ENCODE data around the gene OR3A2. TPM values are rescaled to one million over a fixed set of nuclear protein-coding genes. Genes with fewer than 3 reads are reported as not detected.
"Not testable (repeated sequence)": the region's sequence is repeated elsewhere in the genome, so short reads cannot be mapped to it uniquely, and the experiment has no call there.

OR3A2 gene
- total RNA-seq, 1 donor from 2014 or later: 0.62 TPM

GRCh38 chr17:3260600-3260999, 125.5 kb downstream of the OR3A2 start:
- intact Hi-C loops (cut with micrococcal nuclease): no loop called here
- Mint-ChIP-seq H3K4me3 (ENCODE audit: low read depth) (no peak overlapping the region), H3K27ac (no peak overlapping the region), H3K9me3 (no peaks in the 10 kb centered on the region), H3K27me3 (ENCODE audit: low read depth) (no peaks in the 10 kb centered on the region), H3K4me1 (ENCODE audit: low read depth) (no peaks in the 10 kb centered on the region), H3K36me3 (ENCODE audit: low read depth) (no peaks in the 10 kb centered on the region)
- DNase-seq (ENCODE audit: low spot score): no peak

- intact Hi-C loops (cut with micrococcal nuclease): no loop called here
- DNase-seq (ENCODE audit: low spot score): no peak
- no peaks in the 10 kb centered on the region for H3K27me3 Mint-ChIP-seq (ENCODE audit: low read depth)
- H3K4me3 Mint-ChIP-seq (ENCODE audit: low read depth): no peak overlapping the region
- H3K9me3 Mint-ChIP-seq: no peaks in the 10 kb centered on the region
- no peaks in the 10 kb centered on the region for H3K4me1 Mint-ChIP-seq (ENCODE audit: low read depth)
- H3K36me3 Mint-ChIP-seq (ENCODE audit: low read depth): no peaks in the 10 kb centered on the region
- H3K27ac Mint-ChIP-seq: no peak overlapping the region
These were observed 125.9 kb downstream of the OR3A2 start for GRCh38 chr17:3260163-3260562.

DNA sequence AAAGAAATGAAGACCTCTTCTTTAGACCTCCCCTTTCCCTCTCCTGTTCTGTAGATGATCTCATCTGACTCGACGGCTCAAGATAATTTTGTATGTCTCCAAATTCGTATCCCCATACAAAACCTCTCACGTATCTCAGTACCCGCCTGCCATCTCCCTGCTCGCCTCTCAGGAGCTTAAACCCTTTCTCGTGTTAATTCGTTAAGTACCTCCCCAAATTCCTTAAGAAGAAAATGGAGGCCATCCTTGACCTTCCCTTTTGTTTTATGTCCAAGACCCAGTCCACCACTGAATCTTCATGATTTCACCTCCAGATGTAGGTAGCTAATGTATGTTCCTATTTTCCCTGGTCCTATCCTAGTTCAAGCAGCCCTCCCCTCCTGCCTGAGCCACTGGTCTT, 129.5 kb downstream of the OR3A2 start:
- intact Hi-C loops (cut with micrococcal nuclease): no loop called here
- H3K36me3 Mint-ChIP-seq (ENCODE audit: low read depth): no peaks in the 10 kb centered on the region

DNA sequence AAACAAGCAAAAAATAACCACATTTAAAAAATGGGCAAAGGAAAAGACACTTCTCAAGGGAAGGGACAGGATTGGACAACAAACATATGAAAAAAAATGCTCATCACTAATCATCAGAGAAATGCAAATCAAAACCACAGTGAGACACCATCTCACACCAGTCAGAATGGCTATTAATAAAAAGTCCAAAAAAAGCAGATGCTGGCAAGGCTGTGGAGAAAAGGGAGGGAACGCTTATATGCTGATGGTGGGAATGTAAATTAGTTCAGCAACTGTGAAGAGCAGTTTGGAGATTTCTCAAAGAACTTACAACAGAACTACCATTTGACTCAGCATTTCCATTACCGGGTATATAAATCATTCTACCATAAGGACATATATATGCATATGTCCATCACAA, 137.1 kb downstream of the OR3A2 start:
- H3K4me3 Mint-ChIP-seq (ENCODE audit: low read depth); H3K9me3 Mint-ChIP-seq; H3K27ac Mint-ChIP-seq; H3K4me1 Mint-ChIP-seq (ENCODE audit: low read depth); H3K27me3 Mint-ChIP-seq (ENCODE audit: low read depth); H3K36me3 Mint-ChIP-seq (ENCODE audit: low read depth); DNase-seq (ENCODE audit: low spot score); intact Hi-C loops (cut with micrococcal nuclease): not testable (repeated sequence)

More for the DNA sequence above, 129.5 kb downstream of the OR3A2 start:
- Mint-ChIP-seq H3K27me3 (ENCODE audit: low read depth) (no peaks in the 10 kb centered on the region), H3K27ac (no peak overlapping the region), H3K4me3 (ENCODE audit: low read depth) (no peak overlapping the region), H3K4me1 (ENCODE audit: low read depth) (no peaks in the 10 kb centered on the region), H3K9me3 (no peaks in the 10 kb centered on the region)
- no peak for DNase-seq (ENCODE audit: low spot score)

DNA sequence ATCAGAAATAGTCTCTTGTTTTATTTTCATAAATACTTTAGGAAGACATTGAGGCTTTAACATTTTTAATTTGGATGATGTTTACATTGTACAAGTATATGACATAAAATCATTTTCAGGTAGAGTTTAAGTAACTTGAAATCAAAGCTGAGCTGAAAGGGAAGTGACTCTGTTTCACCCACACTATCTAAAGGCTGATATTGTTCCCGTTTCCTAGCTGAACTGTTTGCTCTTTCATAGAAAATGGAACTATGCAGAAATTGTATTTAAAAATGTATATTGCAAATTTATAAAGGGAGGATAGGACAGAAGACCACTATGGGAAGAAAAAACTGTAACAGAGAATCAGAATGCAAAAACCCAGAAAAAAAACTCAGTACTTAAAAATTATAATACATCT, 141.3 kb downstream of the OR3A2 start:
- H3K4me1 Mint-ChIP-seq (ENCODE audit: low read depth); DNase-seq (ENCODE audit: low spot score); H3K9me3 Mint-ChIP-seq; H3K4me3 Mint-ChIP-seq (ENCODE audit: low read depth); H3K27ac Mint-ChIP-seq; intact Hi-C loops (cut with micrococcal nuclease); H3K36me3 Mint-ChIP-seq (ENCODE audit: low read depth); H3K27me3 Mint-ChIP-seq (ENCODE audit: low read depth): not testable (repeated sequence)

GRCh38 chr17:3241044-3241443, 145.1 kb downstream of the OR3A2 start:
- H3K27me3 Mint-ChIP-seq (ENCODE audit: low read depth); H3K4me3 Mint-ChIP-seq (ENCODE audit: low read depth); DNase-seq (ENCODE audit: low spot score); H3K36me3 Mint-ChIP-seq (ENCODE audit: low read depth); H3K27ac Mint-ChIP-seq; intact Hi-C loops (cut with micrococcal nuclease); H3K4me1 Mint-ChIP-seq (ENCODE audit: low read depth); H3K9me3 Mint-ChIP-seq: not testable (repeated sequence)

DNA sequence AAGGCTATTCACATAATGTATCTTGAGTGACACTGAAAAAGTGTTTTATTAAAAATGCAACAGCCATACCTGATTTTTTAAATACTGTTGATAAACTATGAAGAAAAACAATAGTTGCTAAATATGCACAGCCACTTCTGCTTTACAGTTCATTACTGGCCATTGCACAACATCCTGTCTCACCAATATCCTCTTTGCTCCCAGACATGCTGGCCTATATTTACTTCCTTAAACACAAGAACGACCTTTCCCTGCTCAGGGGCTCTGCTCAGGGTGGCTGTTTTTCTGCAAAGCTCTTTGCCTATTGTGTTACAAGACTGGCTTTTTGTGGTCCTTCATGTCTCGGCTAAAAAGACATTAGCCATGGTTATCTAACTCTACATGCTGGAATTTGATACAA, 147.4 kb downstream of the OR3A2 start:
- H3K4me1 Mint-ChIP-seq (ENCODE audit: low read depth); H3K27ac Mint-ChIP-seq; intact Hi-C loops (cut with micrococcal nuclease); H3K4me3 Mint-ChIP-seq (ENCODE audit: low read depth); H3K9me3 Mint-ChIP-seq; H3K27me3 Mint-ChIP-seq (ENCODE audit: low read depth); H3K36me3 Mint-ChIP-seq (ENCODE audit: low read depth); DNase-seq (ENCODE audit: low spot score): not testable (repeated sequence)

GRCh38 chr17:3232300-3232699, 153.8 kb downstream of the OR3A2 start:
- H3K9me3 Mint-ChIP-seq; H3K4me1 Mint-ChIP-seq (ENCODE audit: low read depth); H3K27ac Mint-ChIP-seq; H3K36me3 Mint-ChIP-seq (ENCODE audit: low read depth); H3K4me3 Mint-ChIP-seq (ENCODE audit: low read depth); DNase-seq (ENCODE audit: low spot score); intact Hi-C loops (cut with micrococcal nuclease); H3K27me3 Mint-ChIP-seq (ENCODE audit: low read depth): not testable (repeated sequence)

Other genes starting within 250 kb of the OR3A2 start
- gene OR1A2, start 188.8 kb downstream of the OR3A2 start, total RNA-seq: not detected in 2 replicates
- gene OR1A1, start 178.6 kb downstream of the OR3A2 start, total RNA-seq: not detected in 2 replicates
- not detected in 2 replicates for gene OR3A1, start 87.9 kb downstream of the OR3A2 start, total RNA-seq
- not detected in 2 replicates for gene OR1E1, start 12.1 kb upstream of the OR3A2 start, total RNA-seq
- gene OR3A3, start 25.1 kb upstream of the OR3A2 start, total RNA-seq: not detected in 2 replicates
- not detected in 2 replicates for gene OR1E2, start 47.5 kb upstream of the OR3A2 start, total RNA-seq
- gene SPATA22, start 85.5 kb upstream of the OR3A2 start, total RNA-seq: not detected in 2 replicates
- not detected in 2 replicates for gene ASPA, start 89.7 kb upstream of the OR3A2 start, total RNA-seq
- gene TRPV3, start 171.5 kb upstream of the OR3A2 start, total RNA-seq: 0.46 and 0.92 TPM in 2 replicates
- 6.1 and 6.8 TPM in 2 replicates for gene TRPV1, start 223.1 kb upstream of the OR3A2 start, total RNA-seq
- 19.5 and 19.7 TPM in 2 replicates for gene SHPK, start 249.9 kb upstream of the OR3A2 start, total RNA-seq

All from activated T-helper 2 cell treated with anti-CD3 and anti-CD28 coated beads, Interferon-gamma antibody, Interleukin-2, Interleukin-4, amounts not matched to agents 10 μg/mL and 5 μg/mL and 100 μg/mL, durations not matched to agents 14 hours and 24 hours and 36 hours (primary cell).